Embryonic facial prominence (tissue), 1 donor: ENCODE results near the gene SMYD5.
"Not testable (repeated sequence)": the region's sequence is repeated elsewhere in the genome, so short reads cannot be mapped to it uniquely, and the experiment has no call there.

ENCODE experiments used
- DNase-seq: peaks from one replicate; pipeline ENCODE4 v3.0.0-alpha.2; 2016; ENCODE audit errors: extremely low spot score

The SMYD5 gene

DNA sequence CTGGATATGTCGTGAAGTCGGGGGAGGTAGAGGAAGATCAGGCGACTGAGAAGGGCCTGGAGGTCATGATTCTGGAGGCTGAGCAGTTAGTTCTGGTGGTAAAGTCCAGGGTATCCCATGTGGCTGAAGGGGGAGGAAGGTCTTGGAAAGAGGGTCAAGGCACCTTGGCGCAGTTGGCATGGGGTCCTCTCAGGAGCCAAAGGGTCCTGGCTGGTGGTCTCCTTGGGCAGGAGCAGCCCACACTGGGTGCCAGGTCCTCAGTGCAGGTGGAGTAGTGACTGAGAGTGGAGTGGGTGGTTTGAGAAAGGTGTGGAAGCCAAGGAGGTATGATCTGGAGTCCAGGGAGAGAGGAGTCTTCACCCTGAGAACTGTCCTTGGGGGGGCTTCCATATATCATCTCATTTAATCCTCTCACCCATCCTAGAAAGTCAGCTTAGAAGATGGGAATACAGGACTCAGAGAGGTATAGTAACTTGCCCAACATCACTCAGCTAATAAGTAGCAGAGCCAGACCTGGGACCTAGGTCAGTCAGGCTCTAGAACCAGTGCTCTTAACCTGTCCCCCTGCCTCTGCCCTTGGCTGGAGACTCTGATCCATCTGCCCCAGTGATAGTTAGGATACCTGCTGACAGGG is 45.8 kb downstream of the SMYD5 start:
- DNase-seq = no peak

DNA sequence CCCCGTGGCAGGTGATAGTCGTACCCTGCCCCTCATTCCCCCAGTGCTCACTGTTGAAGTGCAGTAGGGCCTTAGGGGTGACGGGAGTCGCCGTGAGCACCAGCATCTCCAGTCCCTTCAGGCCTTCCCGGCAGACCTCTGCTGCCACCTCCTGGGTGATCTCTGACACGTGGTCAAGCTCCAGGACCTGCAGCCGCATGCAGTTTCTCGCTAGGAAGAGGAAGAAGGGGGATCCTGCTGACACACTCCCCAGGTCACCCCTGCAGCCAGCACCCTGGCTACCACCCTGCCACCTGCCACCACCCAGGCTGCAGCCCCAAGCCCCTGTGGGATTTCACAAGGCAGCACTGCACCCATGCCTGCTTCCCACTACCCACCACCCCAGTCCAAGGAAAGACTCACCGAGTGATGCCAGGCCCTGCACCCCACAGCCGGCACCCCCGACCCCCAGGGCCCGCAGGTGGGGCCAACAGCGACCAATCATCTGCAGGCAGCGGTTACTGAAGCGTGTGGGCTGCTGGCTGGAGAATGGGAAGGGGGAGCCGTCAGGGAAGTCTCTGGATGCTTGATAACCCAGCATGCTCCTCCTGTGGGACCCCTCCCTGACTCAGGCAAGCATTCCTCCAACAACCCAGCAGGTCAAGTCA is 46.4 kb downstream of the SMYD5 start:
- DNase-seq = no peak

DNA sequence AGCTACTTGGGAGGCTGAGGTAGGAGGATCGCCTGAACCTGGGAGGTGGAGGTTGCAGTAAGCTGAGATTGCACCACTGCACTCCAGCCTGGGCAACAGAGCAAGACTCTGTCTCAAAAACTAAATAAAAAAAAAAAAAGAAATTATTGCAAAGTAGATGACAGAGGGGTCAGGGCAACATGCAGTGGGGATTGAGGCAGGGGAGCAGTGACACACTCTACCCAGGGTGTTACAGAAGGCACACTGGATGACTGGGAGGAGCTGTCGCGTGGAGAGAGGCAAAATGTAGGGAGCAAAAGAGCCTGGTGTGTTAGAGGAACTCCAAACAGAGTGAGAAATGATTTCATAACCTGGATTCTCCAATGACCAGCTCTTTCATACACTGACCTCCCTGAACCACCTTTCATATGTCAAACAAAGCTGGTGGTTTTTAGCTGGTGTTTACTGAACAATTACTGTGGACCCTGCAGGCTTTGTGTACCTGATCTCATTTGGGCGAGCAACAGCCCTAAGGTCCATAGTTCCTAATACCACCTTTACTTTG is 48.1 kb downstream of the SMYD5 start:
- no peak for DNase-seq

DNA sequence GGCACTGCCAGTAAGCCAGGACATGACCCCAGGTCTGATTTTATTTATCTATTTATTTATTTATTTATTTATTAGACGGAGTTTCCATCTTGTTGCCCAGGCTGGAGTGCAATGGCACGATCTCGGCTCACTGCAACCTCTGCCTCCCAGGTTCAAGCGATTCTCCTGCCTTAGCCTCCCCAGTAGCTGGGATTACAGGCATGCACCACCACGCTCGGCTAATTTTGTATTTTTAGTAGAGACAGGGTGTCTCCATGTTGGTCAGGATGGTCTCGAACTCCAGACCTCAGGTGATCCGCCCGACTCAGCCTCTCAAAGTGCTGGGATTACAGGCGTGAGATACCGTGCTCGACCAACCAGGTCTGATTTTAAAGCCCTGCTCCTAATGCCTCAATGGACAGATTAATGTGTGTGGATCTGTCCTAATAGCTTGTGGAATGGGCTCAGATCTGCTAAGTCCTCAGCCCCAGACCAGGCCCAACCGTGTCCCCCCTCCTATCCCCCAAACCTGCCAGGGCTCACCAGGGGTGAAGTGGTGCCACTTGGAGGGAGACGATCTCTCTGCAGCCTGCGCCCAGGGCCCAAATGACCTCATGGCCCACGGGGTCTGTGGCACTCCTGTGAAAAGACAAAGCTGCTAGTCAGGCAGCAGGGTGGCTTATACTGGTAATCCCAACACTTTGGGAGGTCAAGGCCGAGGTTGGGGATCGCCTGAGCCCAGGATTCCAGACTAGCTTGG is 48.8 kb downstream of the SMYD5 start:
- DNase-seq = not testable (repeated sequence)

DNA sequence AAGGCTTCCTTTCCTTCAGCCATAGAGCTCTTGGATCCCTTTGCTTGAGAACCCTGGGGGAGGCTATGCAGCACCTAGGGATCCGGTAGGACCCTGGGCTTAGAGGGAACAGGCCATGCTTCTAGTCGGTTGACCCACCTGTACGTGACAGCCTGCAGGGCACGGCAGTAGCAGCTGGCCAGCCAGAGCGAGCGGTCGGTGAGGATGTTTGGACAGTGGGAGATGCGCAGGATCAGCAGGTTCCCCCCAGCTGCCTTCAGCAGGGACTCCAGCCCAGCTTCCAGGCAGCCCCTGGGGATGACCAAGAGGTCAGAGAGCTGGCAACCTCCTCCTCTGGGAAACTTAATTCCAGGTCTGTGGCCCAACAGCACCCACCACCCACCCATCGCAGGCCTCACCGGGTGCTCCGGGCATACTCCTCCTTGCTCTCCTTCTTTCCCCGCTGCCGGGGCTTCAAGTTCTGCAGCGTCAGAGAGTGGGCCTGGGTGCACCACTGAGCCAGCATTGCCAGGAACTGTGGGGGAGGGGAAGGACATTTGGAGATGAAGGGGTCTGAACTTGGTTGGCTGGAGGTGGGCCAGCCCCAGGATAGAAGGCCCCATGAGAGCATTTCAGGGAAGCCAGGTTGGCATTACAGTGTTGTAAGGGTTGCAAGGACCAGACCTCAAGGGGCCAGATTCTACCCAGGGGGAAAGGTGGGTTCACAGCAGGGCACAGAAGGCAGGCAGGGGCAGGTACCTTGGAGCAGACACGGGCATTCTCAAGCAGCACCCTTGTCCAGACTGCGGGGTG is 49.7 kb downstream of the SMYD5 start:
- no peak for DNase-seq

- DNase-seq = no peak
These were observed 50.2 kb downstream of the SMYD5 start for GRCh38 chr2:73264332-73264606.

DNA sequence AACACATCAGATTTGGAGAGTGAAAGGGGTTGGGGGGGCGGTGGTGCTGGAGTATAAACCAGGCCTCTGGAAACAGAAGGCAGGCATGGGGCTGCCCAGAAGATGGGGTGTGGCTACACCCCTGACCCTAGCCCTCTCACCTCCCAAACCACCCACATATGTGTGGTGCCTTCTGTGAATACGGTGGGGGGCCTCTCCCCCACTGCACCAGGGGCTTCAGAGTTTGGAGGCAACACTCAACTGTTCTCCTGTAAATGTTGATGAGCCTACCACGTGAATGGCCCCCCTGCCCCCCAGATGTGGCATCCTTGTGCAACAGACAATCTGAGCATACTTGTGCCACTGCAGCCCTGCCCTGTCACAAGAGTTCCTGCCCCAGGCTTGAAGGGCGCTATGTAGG is 50.7 kb downstream of the SMYD5 start:
- no peak for DNase-seq

GRCh38 chr2:73265298-73266060 is 51.4 kb downstream of the SMYD5 start:
- no peak for DNase-seq

DNA sequence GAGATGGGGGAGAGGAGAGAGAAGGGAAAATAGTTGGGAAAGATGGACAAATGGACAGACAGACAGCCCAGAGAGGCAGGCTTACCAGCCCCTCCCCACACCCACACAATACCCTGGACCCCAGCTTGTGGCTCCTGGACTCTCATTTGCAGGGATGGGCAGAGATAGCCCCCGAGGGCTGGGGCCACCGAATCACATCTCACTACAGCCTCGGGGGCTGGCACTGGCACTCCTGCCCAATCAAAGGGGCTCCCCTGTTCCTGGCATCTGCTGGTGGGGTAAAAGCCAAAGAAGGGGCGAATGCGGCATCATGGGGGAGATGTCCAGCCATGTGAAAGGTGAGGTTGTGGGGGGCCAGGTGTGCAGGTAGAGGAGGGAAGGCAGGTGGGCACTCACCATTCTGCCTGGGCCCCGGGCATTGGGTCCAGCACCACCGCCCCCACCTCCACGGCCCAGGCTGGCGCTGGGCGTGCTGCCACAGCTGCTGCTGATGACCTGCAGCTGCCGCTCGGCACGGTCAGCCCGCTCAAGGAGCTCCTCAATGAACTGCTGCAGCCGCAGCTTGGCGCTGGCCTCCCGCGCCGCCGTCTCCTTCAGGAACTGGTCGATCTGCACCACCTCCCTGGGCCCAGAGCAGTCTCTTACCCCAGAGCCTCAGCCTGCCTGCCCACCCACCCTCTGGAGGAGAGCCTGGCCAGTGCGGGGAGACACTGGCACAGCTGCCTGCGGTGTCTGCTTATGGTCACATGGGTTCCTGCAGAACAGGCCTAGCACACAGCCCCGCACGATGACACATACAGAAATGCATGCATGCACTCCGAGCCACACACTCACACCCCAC is 52.2 kb downstream of the SMYD5 start:
- no peak for DNase-seq

DNA sequence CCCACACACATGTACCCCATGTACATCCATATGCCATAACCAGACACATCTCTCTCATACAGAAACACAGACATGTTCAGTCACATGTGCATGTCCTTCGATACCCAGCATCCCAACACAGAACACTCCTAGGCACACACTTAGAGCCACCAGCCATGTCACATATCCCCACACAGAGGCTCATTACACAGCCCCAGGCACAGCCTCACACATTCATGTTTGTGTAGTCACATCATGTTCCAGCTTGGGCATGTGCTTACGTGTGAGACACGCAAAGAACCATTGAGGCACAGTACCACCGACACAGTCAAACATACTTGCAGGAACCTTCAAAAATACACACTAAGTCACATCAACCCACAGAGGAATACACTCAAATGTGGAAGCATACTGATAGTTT is 53.0 kb downstream of the SMYD5 start:
- no peak for DNase-seq

DNA sequence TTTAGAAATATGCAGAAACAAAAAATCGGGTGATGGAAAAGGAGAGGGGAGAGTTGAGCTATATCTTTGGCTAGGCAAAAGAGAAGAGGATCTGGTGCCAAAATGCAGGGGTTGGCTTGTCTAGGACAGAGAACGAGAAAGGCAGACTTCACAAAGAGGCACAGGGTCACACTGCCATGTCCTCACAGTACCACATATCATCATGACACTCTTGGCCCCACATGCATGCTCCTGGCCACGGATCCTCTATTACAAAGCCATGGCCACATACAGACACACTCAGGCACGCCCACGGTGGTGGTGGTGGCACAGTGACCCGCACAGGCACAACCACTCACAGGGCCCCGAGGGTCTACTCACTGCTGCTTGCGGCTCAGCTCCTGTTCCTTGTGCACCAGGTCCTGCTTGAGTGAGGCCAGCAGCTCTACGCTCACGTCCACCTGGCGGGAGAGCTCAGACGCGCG is 54.4 kb downstream of the SMYD5 start:
- no peak for DNase-seq

GRCh38 chr2:73268830-73269685 is 55.0 kb downstream of the SMYD5 start:
- no peak for DNase-seq

- no peak for DNase-seq
These were observed 55.8 kb downstream of the SMYD5 start for GRCh38 chr2:73269686-73270465.

DNA sequence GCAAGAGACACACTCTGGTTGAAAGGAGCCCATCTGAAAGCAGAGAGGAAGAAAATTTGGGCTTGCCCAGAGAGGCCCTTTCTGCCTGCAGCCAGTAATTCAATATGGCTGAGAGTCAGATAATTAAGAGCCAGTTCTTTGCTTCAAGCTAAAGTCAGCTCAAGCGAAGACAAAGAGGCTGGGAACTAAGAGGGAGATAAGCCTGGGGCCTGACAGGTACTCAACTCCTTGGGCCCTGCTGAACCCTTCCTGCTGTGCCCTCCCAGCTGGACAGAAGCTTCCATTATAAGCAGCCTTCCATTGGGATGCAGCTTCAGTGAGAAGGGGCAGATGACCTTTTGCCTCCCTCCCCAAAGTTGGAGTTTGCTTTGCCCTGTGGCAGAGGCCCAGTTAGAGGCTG is 58.2 kb downstream of the SMYD5 start:
- DNase-seq = no peak
